ENCODE measurements around the gene CCL1. TPM values are rescaled to one million over a fixed set of nuclear protein-coding genes. Genes with fewer than 3 reads are reported as not detected.

CCL1 gene, protein sequence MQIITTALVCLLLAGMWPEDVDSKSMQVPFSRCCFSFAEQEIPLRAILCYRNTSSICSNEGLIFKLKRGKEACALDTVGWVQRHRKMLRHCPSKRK
- polyA plus RNA-seq (2012; ENCODE audit: missing spikeins), result 0.55 TPM

DNA sequence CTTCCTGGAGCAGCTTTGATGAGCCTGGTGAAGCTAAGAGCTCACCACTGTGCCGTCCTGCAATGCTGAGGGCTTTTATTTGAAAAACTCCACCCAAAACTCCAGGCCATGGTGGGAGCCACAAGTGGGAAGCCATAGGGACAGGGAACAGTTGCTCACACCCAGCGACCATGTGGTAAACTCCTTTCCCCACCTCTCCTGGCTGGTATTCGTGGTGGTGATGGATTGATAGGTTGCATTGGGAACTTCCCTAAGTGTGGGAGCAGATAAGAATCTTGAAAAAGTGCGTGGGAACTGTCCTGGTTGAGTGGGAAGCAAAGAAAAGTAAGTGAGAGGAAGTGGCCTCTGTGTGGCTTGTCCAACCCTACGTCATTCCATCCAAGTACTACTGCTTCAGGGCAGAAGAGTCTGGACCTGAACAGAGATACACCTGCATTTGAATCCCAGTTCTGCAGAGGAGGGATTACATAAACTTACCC is at the start of gene CCL1:
Gene CCL1, minus strand, starts transcription at position 51 of the 479 bp plus-strand sequence. CDS start 72 bp downstream, outside the sequence.
- no peak for DNase-seq (ENCODE audit: insufficient read length)
- TF ChIP-seq TAF1 (IDR thresholded peaks at IDR 0.05; ENCODE audit: borderline replicate concordance, low read depth, low read length) (no peak), POLR2AphosphoS5 (IDR thresholded peaks at IDR 0.05; ENCODE audit: low read depth, low read length) (no peak), POLR2A (IDR thresholded peaks at IDR 0.05; ENCODE audit: low read depth, low read length) (no peak)
- FAIRE-seq, result no peak

DNA sequence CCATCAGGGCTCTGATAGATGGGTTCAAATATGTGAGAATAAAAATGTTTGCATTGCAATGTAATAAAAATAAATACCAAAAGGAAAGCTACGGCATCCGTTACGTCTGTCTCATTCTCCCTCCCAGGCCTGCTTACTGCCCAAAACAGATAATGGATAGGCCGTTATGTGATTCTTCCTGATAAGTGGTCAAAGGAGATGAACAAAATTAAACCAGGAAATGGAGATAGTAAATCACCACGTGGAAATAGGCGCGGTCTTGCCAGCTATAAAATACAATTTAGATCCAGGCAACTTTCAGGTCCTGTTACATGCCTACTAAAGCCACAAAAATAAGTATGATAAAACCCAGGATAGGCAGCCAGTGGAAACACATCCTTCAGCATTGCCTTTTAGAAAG is 49.5 kb upstream of the CCL1 start:
- TF ChIP-seq POLR2A (IDR thresholded peaks at IDR 0.05; ENCODE audit: low read depth, low read length) (no peak), POLR2AphosphoS5 (IDR thresholded peaks at IDR 0.05; ENCODE audit: low read depth, low read length) (no peak), TAF1 (IDR thresholded peaks at IDR 0.05; ENCODE audit: borderline replicate concordance, low read depth, low read length) (no peak)
- FAIRE-seq, result no peak
- DNase-seq (ENCODE audit: insufficient read length), result no peak

DNA sequence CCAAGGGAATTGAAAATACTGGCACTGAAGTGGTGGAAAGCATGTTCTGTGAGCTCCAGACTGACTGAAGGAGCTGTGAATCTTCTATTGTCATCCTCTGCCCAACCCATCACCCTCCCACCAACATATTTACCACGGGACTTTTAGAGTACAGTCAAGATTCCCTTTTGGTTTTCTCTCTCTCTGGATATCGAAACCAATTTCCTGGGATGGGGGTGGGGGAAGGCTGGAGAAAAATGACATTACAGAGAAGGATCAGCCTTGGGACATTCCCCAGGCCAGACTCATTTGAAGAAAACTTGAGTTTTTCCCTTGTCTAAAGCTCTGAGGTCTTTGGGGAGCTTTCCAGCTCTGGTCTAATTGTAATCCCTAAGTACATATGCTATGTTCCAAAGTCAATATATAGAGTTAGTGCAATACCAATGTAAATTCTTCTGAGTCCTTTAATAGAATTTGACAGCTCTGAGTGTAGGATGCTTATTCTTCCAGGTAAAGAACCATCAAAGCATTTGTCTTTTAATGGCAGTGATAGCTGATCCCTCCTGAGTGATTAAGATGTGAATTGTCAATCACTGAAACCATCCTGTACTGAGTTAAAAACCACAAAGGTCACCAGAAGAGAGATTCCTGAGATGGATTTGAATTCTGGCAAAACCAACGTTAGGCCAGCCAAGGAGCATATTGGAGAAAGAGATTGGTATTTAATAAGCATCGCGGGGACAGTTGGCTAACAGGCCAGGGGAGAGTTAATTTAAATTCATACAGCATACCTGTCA is 48.8 kb upstream of the CCL1 start:
- TF ChIP-seq POLR2AphosphoS5 (IDR thresholded peaks at IDR 0.05; ENCODE audit: low read depth, low read length) (no peak), POLR2A (IDR thresholded peaks at IDR 0.05; ENCODE audit: low read depth, low read length) (no peak), TAF1 (IDR thresholded peaks at IDR 0.05; ENCODE audit: borderline replicate concordance, low read depth, low read length) (no peak)
- DNase-seq (ENCODE audit: insufficient read length) (no peak), FAIRE-seq (no peak)

DNA sequence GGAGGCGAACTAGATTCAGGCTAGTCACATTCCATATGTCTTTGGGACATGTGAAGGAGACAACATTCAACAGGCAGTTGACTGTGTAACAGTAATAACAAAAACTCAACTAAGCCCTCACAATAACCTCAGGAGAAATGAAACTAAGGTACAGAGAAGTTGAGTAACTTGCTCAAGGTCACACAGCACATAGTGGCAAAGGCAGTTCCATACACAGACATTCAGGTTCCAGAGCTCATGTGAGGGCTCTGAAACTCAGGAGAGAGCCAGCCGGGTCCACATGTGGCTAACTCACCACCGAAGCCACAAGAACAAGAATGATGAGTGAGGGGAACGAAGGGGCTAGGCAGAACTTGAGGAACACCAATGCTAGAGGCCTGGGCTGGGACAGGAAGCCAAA is 46.3 kb upstream of the CCL1 start:
- FAIRE-seq (no peak), DNase-seq (ENCODE audit: insufficient read length) (no peak)
- TF ChIP-seq POLR2AphosphoS5 (IDR thresholded peaks at IDR 0.05; ENCODE audit: low read depth, low read length) (no peak), POLR2A (IDR thresholded peaks at IDR 0.05; ENCODE audit: low read depth, low read length) (no peak), TAF1 (IDR thresholded peaks at IDR 0.05; ENCODE audit: borderline replicate concordance, low read depth, low read length) (no peak)

DNA sequence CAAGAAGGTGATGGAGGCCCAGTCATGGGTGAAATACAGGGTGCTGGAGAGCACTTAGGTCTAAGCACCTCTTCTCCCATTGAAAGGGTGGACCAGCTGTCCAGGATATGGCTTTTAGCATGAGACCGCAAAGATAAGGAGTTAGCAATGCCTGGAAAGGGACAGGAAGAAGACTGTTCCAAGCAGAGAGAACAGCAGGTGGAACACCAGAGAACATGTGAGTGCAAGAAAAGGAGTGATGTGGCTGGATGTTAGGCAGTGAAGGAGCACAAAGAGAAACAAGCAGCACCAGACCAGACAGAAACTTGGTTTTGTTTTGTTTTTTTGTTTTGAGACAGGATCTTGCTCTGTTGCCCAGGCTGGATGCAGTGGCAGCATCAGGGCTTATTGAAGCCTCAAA is 45.4 kb upstream of the CCL1 start:
- FAIRE-seq, result no peak
- no peak for TF ChIP-seq POLR2AphosphoS5 (IDR thresholded peaks at IDR 0.05; ENCODE audit: low read depth, low read length)
- no peak for TF ChIP-seq TAF1 (IDR thresholded peaks at IDR 0.05; ENCODE audit: borderline replicate concordance, low read depth, low read length)
- TF ChIP-seq POLR2A (IDR thresholded peaks at IDR 0.05; ENCODE audit: low read depth, low read length), result no peak
- DNase-seq (ENCODE audit: insufficient read length), result no peak

DNA sequence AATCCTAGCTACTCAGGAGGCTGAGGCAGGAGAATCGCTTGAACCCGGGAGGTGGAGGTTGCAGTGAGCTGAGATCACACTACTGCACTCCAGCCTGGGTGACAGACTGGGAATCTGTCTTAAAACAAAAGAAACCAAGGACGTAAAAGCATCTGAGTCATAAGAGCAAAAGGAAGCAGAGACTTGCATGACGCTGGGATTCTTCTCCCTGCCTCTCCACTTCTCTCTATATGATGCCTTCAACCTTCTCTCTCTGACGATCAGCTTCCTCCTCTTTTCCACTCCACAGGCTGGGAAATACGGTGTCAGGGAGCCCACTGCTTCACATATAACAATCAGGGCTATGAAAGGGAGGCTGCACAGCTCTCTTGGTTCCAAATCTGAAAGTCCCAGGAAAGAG is 43.2 kb upstream of the CCL1 start:
- no peak for TF ChIP-seq TAF1 (IDR thresholded peaks at IDR 0.05; ENCODE audit: borderline replicate concordance, low read depth, low read length)
- no peak for TF ChIP-seq POLR2AphosphoS5 (IDR thresholded peaks at IDR 0.05; ENCODE audit: low read depth, low read length)
- TF ChIP-seq POLR2A (IDR thresholded peaks at IDR 0.05; ENCODE audit: low read depth, low read length), result no peak
- FAIRE-seq (no peak), DNase-seq (ENCODE audit: insufficient read length) (no peak)

DNA sequence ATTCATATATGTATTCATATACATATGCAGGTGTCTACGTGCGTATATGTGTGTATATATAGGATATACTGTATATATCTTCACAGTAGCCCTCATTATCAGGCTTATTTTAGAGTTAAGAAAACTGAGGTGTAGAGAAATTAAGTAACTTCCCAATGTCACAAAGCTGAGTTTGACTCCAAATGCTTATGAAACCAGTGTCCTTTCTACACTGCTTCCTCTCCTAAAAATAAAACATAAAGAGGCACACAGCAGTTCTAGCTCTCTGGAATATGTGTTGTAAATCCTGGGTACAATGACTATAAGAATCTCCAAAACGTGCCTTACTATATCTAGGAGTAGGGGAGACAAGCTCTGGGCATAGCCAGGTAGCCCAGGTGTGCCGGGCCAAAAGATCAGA is 40.0 kb upstream of the CCL1 start:
- TF ChIP-seq POLR2A (IDR thresholded peaks at IDR 0.05; ENCODE audit: low read depth, low read length) (no peak), POLR2AphosphoS5 (IDR thresholded peaks at IDR 0.05; ENCODE audit: low read depth, low read length) (no peak), TAF1 (IDR thresholded peaks at IDR 0.05; ENCODE audit: borderline replicate concordance, low read depth, low read length) (no peak)
- DNase-seq (ENCODE audit: insufficient read length) (no peak), FAIRE-seq (no peak)

DNA sequence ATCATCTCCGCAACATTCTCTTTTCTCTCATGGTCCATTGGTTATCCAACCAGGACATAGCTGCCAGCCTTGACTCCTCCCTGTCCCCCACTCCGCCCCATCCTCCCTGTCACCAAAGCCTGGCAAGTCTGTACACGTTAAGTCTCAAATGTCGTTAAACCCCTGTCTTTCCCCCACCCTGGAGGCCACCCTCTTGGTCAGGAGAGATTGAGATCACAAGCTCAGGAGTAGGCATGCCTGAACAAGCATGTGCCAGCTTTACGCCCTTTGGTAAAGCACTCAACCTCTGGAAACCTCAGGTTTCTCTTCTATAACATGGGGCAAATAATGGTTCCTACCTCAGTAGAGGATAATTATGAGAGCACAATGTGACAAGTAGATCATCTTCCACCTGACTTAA is 38.1 kb upstream of the CCL1 start:
- no peak for TF ChIP-seq POLR2A (IDR thresholded peaks at IDR 0.05; ENCODE audit: low read depth, low read length)
- TF ChIP-seq TAF1 (IDR thresholded peaks at IDR 0.05; ENCODE audit: borderline replicate concordance, low read depth, low read length), result no peak
- TF ChIP-seq POLR2AphosphoS5 (IDR thresholded peaks at IDR 0.05; ENCODE audit: low read depth, low read length), result no peak
- DNase-seq (ENCODE audit: insufficient read length) (no peak), FAIRE-seq (no peak)

DNA sequence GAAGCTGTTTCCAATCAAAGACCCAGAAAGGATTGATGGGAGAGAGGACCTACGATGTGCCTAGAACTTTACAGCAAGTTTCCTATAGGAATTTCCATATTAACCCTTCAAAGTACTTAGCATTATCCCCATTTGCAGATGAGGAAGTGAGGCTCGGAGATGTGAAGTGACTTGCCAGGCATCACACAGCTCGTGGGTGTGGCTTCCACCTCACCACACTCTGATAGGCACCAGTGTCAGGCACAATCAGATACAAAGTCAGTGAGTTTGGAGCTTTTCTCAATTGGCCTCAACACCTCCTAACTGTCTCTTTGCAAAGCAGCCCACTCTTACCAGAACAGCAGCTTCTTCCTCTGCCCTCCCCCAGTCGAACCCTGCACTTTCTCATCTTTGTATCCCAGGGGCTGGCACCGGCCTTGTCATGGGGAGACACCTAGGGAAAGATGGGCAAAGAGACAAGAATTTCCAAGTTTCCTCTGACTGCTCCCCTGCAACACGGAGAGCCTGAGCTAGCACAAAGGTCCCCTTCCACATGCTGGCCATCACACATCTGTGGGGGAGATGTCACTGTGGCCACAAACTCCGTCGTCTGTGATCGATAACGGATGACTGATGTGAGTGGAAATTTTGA is 37.4 kb upstream of the CCL1 start:
- FAIRE-seq (no peak), DNase-seq (ENCODE audit: insufficient read length) (no peak)
- TF ChIP-seq TAF1 (IDR thresholded peaks at IDR 0.05; ENCODE audit: borderline replicate concordance, low read depth, low read length) (no peak), POLR2A (IDR thresholded peaks at IDR 0.05; ENCODE audit: low read depth, low read length) (no peak), POLR2AphosphoS5 (IDR thresholded peaks at IDR 0.05; ENCODE audit: low read depth, low read length) (no peak)

DNA sequence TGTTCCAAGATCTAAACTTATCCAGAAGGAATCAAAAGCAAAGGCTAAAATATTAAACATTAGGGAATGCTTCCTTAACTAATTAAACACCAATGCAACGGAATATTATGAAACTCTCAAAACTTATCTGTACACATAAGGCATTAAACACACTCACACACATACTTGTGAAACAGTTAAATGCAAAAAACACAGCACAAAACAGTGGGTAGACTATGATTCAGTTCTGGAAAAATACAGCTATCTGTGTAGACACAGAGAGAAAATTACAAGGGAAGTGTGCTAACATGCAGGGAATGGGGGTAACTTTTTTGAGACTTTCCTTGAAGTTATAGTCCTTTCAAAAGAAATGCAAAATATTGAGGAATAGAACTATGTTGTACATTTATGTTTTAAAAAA is 36.7 kb upstream of the CCL1 start:
- no peak for DNase-seq (ENCODE audit: insufficient read length)
- TF ChIP-seq TAF1 (IDR thresholded peaks at IDR 0.05; ENCODE audit: borderline replicate concordance, low read depth, low read length), result no peak
- no peak for TF ChIP-seq POLR2AphosphoS5 (IDR thresholded peaks at IDR 0.05; ENCODE audit: low read depth, low read length)
- no peak for TF ChIP-seq POLR2A (IDR thresholded peaks at IDR 0.05; ENCODE audit: low read depth, low read length)
- FAIRE-seq, result no peak

DNA sequence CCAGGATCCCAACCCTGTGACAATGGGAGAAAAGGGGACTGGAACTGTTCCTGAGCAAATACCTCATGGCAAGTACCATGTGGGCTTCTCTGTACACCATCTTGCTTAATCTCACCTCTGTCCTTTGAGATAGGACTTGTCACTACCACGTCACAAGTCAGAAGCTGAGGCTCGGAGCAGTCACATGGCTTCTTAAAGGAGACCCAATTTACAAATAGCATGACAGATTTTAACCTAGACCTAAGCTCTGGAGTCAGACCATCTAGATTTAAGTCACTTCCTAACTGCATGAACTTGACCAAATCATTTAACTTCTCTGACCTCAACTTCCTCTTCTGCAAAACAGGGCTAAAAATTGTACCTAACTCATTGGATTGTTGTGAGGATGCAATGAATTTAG is 36.0 kb upstream of the CCL1 start:
- DNase-seq (ENCODE audit: insufficient read length), result no peak
- TF ChIP-seq POLR2AphosphoS5 (IDR thresholded peaks at IDR 0.05; ENCODE audit: low read depth, low read length), result no peak
- no peak for TF ChIP-seq POLR2A (IDR thresholded peaks at IDR 0.05; ENCODE audit: low read depth, low read length)
- no peak for TF ChIP-seq TAF1 (IDR thresholded peaks at IDR 0.05; ENCODE audit: borderline replicate concordance, low read depth, low read length)
- FAIRE-seq, result no peak

Measured in GM12892 (cell line).